GM18502 (cell line): ENCODE results near the gene GFI1.
A peak's percentile ranks its signal among the peaks of the same experiment; 100 is the strongest.
"Not testable (repeated sequence)": the region's sequence is repeated elsewhere in the genome, so short reads cannot be mapped to it uniquely, and the experiment has no call there.

Experiments
- ATAC-seq: cut with Tn5 transposase; IDR thresholded peaks from one replicate; pipeline ENCODE4 v1.9.1; 2021; ENCODE audit warnings: mild to moderate bottlenecking; ENCODE audit not compliant: unreplicated experiment, poor library complexity

Gene GFI1

DNA sequence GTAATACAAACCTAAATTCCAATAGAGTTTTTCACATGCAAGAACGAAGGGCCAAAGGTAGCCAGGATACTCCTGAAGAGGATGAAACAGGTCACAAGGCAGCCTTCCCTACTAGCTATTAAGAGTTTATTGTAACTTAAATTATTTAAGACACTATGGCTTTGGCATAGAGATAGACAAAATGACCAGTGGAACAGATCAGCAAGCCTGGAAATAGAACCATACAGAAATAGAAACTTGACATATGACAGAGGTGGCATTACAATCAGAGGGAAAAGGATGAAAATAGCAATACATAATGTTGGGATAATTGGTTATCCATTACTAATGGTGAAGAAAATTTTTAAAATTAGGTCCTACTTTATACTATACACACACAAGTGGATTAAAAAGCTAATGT lies 16.5 kb downstream of the GFI1 start:
- no peak for ATAC-seq

- no peak for ATAC-seq
These were observed 19.9 kb downstream of the GFI1 start for GRCh38 chr1:92466683-92467352.

DNA sequence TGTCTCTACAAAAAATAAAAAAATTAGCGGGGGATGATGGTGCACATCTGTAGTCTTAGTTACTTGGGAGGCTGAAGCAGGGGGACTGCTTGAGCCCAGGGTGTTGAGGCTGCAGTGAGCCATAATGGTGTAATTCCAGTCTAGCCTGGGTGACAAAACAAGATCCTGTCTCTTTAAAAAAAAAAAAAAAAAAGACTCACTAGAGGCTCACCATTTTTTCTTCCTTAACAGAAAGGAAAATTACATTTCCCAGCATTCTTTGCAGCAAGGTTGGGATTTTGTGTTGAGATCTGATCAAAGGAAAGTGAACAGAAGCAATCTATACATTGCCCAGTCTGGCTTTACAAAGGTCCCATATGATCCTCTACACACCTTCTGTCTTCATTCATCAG lies 21.5 kb downstream of the GFI1 start:
- ATAC-seq = no peak

- no peak for ATAC-seq
These were observed 22.0 kb downstream of the GFI1 start for GRCh38 chr1:92464588-92465255.

DNA sequence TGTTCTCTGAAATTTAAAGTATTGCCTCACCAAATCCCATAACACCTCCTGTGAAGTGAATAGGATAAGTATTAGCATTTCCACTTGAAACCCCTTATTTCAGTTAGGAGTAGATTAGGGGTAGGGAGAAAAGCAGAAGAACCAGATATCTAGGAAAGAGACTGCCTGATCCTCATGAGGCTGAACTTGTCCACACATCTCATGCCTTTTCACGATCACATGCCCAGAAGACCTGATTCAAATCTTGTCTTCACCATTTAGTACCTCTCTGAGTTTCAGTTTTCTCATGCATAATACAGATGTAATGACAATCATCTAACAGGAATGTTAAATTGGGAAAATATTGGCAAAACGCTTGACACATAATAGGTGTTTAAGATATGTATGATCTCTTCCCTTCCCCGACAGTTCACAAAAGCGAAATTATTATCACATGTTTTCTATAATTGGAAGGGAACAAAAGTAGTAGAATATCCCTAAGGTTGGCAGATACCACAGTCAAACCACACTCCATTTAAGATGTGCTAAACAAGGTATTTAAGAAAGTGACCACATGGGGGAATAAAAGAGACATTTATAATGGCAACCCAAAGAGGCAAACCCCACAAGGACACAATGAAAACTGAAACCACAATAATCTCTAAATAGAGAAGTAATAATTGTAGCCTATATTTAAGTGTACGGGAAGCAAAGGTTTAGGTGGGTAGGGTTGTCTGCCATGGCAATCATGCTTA lies 25.2 kb downstream of the GFI1 start:
- ATAC-seq = peak; percentile 81

DNA sequence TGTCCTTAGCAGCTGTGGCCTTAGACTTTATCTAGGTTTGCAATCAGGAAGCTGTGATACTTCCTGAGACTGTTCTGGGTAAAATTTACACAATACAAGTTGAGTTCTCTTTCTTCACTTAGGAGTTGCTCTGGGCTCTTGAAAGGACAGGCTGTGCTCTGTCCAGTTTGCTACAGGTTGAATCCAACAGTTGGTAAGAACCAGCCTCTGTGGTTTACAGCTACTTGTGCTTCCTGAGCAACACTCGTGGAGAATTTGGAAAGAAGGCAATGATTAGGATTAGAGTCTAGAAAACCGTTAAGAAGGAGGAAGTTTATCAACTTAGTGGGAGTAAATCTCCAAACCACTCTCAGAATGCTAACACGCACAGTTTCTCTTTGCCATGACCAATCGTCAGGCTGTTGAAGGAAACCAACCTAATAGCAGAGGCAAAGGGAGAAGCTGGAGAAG lies 26.8 kb downstream of the GFI1 start:
- ATAC-seq = no peak

DNA sequence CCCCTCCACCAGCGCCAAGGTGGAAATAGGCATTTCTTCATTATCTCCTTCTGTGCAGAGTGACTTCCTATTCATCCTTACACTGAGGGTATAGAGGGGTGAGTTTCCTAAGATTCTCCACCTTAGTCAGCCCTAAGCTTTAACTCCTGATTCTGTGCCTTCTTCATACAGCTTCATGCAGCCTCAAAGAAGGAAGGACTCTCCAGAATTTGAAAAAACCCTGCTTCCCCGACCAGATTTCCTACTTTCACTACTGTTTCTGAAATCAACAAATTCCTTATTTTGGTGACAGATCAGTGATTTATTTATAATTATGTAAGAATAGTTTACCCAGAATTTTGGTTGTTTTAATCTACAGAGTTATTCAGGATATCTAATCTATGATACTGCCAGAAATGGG lies 28.6 kb downstream of the GFI1 start:
- ATAC-seq = no peak

GRCh38 chr1:92447976-92448375 lies 38.7 kb downstream of the GFI1 start:
- ATAC-seq = no peak

- no peak for ATAC-seq
These were observed 39.6 kb downstream of the GFI1 start for GRCh38 chr1:92447033-92447681.

- no peak for ATAC-seq
These were observed 40.2 kb downstream of the GFI1 start for GRCh38 chr1:92446546-92446945.

- ATAC-seq = no peak
These were observed 40.9 kb downstream of the GFI1 start for GRCh38 chr1:92445865-92446264.

- ATAC-seq = no peak
These were observed 42.4 kb downstream of the GFI1 start for GRCh38 chr1:92444351-92444750.

DNA sequence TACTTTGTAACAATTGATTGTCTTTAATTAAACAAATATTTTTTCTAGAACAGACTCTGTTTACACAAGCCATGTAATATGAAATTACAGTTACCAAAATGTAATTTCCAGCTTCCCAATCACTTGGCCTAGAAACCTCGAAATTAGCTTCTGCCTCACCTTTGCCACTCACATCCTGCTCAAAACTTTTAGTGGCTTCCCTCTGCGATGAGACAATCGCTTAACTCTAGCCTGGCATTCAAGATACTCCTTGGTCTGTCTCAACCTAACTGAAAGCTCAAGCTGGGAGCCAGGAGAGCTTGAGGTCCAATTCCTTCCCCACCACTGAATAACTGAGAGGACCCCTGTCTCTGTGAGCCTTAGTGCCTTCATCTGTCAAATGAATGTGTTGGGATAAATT lies 42.8 kb downstream of the GFI1 start:
- no peak for ATAC-seq

GRCh38 chr1:92442351-92442750 lies 44.4 kb downstream of the GFI1 start:
- no peak for ATAC-seq

- ATAC-seq = no peak
These were observed 44.9 kb downstream of the GFI1 start for GRCh38 chr1:92441697-92442342.

GRCh38 chr1:92441316-92441696 lies 45.4 kb downstream of the GFI1 start:
- no peak for ATAC-seq

GRCh38 chr1:92439291-92439690 lies 47.4 kb downstream of the GFI1 start:
- no peak for ATAC-seq

GRCh38 chr1:92434572-92434971 lies 52.2 kb downstream of the GFI1 start:
- ATAC-seq = not testable (repeated sequence)

DNA sequence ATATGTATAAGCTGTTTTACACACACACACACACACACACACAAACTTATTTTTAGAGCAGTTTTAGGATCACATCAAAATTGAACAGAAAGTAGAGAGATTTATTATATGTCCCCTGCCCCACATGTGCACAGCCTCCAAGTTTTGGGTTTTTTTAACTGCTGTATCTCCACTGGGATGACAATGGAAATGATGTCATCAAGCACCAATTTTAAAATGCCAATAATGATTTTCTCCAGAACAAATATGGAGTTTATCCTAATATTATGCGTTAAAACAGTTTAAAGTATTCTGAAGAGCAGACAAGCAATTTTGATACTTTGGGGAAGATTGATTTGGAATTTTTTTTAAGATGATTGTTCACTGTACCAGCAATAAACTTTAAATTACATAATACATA lies 56.7 kb downstream of the GFI1 start:
- no peak for ATAC-seq

- ATAC-seq = no peak
These were observed 61.1 kb downstream of the GFI1 start for GRCh38 chr1:92425617-92426016.
